Activated B cell treated with CpG ODN at 0.5 μM for 24 hours (primary cell): ENCODE results near the gene KHNYN. TPM values are rescaled to one million over a fixed set of nuclear protein-coding genes. Genes with fewer than 3 reads are reported as not detected.

Experiments used
- ATAC-seq: fragments of 200-7000 bp; cut with Tn5 transposase; one replicate; pipeline ENCODE4 v1.10.0; 2021; ENCODE audit warnings: low read depth, mild to moderate bottlenecking, moderate library complexity
- CTCF ChIA-PET: fragments of 350-600 bp; sonication (Branson Sonifier 250); formaldehyde crosslinking; loops from one replicate; lab custom pipeline; 2021; ENCODE audit warnings: antibody characterized with exemption; lab: Charles Lee
- POLR2A ChIA-PET: fragments of 350-600 bp; sonication (Branson Sonifier 250); formaldehyde crosslinking; loops from one replicate; lab custom pipeline; 2021; ENCODE audit warnings: antibody characterized with exemption; lab: Charles Lee
- DNase-seq: peaks from one replicate; pipeline ENCODE4 v3.0.0; 2022
- H3K27ac Mint-ChIP-seq: one replicate; pipeline ENCODE4 v1.8.0; 2020; ENCODE audit warnings: mixed read lengths
- H3K27me3 Mint-ChIP-seq: one replicate; pipeline ENCODE4 v1.8.0; 2021; ENCODE audit warnings: mixed read lengths
- H3K36me3 Mint-ChIP-seq: one replicate; pipeline ENCODE4 v1.8.0; 2021; ENCODE audit warnings: low read depth, mixed read lengths
- H3K4me1 Mint-ChIP-seq: one replicate; pipeline ENCODE4 v1.8.0; 2021; ENCODE audit warnings: mixed read lengths
- H3K4me3 Mint-ChIP-seq: one replicate; pipeline ENCODE4 v1.8.0; 2020; ENCODE audit warnings: mild to moderate bottlenecking, mixed read lengths
- H3K9me3 Mint-ChIP-seq: one replicate; pipeline ENCODE4 v1.8.0; 2020; ENCODE audit warnings: mixed read lengths
- intact Hi-C: fragments of 100-400 bp; cut with micrococcal nuclease; formaldehyde crosslinking; loops from one replicate; pipeline ENCODE4 v1.15.1; 2024
- total RNA-seq: library from RNA; stranded (reverse); gene quantifications from 2 replicates; pipeline ENCODE4 v1.2.3, GENCODE V29; 2022
- TF ChIP-seq, protein P1 (sequence below): fragments of 200-600 bp; IDR thresholded peaks from one replicate; pipeline ENCODE4 v1.8.0; 2022; ENCODE audit warnings: antibody characterized with exemption, mild to moderate bottlenecking

The KHNYN gene
- total RNA-seq, 1 donor from 2014 or later, result 130 TPM

- ChIA-PET CTCF (interaction anchor here (1.1 to 1.2 kb wide), 2 partner anchors 41 to 73 kb away, joined by 4 read pairs; no protein-coding TSS in a partner anchor), POLR2A (interaction anchor here (0.6 kb wide), 1 partner anchor 159 kb away, joined by 3 read pairs; no protein-coding TSS in a partner anchor)
- peaks cover 26% of the 10 kb centered on the region for H3K27me3 Mint-ChIP-seq
- intact Hi-C loops, result no loop called here
- no peak for ATAC-seq
- H3K9me3 Mint-ChIP-seq, result no peaks in the 10 kb centered on the region
- TF ChIP-seq, protein P1, sequence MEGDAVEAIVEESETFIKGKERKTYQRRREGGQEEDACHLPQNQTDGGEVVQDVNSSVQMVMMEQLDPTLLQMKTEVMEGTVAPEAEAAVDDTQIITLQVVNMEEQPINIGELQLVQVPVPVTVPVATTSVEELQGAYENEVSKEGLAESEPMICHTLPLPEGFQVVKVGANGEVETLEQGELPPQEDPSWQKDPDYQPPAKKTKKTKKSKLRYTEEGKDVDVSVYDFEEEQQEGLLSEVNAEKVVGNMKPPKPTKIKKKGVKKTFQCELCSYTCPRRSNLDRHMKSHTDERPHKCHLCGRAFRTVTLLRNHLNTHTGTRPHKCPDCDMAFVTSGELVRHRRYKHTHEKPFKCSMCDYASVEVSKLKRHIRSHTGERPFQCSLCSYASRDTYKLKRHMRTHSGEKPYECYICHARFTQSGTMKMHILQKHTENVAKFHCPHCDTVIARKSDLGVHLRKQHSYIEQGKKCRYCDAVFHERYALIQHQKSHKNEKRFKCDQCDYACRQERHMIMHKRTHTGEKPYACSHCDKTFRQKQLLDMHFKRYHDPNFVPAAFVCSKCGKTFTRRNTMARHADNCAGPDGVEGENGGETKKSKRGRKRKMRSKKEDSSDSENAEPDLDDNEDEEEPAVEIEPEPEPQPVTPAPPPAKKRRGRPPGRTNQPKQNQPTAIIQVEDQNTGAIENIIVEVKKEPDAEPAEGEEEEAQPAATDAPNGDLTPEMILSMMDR, result no peak
- no peak overlapping the region for H3K27ac Mint-ChIP-seq
- no peak overlapping the region for H3K4me3 Mint-ChIP-seq
- no peaks in the 10 kb centered on the region for H3K36me3 Mint-ChIP-seq
- no peak for DNase-seq
- H3K4me1 Mint-ChIP-seq, result no peaks in the 10 kb centered on the region
Observed at GRCh38 chr14:24406416-24406815, 23.3 kb upstream of the KHNYN start.

DNA sequence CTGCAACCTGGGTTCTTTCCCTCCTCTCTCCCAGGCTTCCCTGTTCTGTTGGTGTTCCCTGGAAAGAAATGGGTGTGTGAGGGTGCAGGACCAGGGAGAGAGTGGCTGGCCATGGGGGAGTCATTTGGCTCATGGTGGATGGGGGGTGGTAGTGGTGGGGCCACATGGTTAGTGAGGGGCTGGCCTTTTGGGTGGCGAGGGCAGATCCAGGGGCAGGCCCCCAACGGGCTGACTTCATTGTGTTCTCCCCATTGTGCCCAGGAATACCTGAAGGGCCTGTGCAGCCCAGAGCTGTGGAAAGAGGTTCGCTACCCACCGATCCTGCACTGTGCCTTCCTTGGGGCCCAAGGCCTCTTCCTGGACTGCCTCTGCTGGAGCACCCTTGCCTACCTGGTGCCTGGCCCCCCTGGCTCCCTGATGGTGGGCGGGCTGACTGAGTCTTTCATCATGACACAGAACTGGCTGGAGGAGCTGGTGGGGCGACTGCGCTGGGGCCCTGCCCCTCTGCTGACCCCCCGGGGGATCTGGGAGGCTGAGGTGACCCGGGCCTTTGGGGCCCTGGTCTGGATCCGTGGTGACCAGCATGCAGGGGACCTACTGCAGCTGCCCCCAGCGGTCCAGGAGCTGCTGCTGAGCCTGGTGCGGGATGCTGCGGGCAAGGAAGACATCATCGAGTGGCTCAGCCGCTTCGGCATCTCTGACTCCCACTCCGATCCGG is 22.0 kb upstream of the KHNYN start:
- ChIA-PET CTCF (interaction anchor here (0.8 to 2.0 kb wide), 3 partner anchors 18 to 74 kb away, joined by 4 to 5 read pairs (median 4); no protein-coding TSS in a partner anchor), POLR2A (interaction anchor here (0.8 kb wide), 1 partner anchor 7 kb away, joined by 3 read pairs; no protein-coding TSS in a partner anchor)
- Mint-ChIP-seq H3K9me3 (no peaks in the 10 kb centered on the region), H3K36me3 (no peaks in the 10 kb centered on the region), H3K4me3 (no peak overlapping the region), H3K27ac (no peak overlapping the region), H3K4me1 (no peaks in the 10 kb centered on the region), H3K27me3 (peaks cover 18% of the 10 kb centered on the region)
- intact Hi-C loops, result no loop called here
- TF ChIP-seq, protein P1, result no peak
- DNase-seq (no peak), ATAC-seq (no peak)

GRCh38 chr14:24408764-24409163 is 21.0 kb upstream of the KHNYN start:
- POLR2A ChIA-PET, result interaction anchor here (0.7 to 1.0 kb wide), 2 partner anchors 21 to 22 kb away, joined by 5 read pairs; partner anchors contain the start of genes CBLN3 and KHNYN
- CTCF ChIA-PET, result interaction anchor here (1.0 to 2.0 kb wide), 6 partner anchors 10 to 75 kb away, joined by 3 to 5 read pairs (median 4); partner anchors contain the start of gene RIPK3
- H3K36me3 Mint-ChIP-seq, result no peaks in the 10 kb centered on the region

DNA sequence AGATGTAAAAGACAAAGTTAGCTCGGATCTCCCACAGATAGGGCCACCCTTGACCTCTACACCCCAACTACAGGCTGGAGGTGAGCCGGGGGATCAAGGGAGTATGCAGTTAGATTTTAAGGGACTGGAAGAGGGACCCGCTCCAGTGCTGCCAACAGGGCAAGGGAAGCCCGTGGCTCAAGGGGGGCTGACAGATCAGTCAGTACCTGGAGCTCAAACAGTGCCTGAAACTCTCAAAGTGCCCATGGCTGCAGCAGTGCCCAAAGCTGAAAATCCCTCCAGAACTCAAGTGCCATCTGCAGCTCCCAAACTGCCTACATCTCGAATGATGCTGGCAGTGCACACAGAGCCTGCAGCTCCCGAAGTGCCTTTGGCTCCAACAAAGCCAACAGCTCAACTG is 20.6 kb upstream of the KHNYN start:
- no peak overlapping the region for H3K4me3 Mint-ChIP-seq
- TF ChIP-seq, protein P1, result no peak
- ChIA-PET CTCF (interaction anchor here (0.9 to 2.0 kb wide), 9 partner anchors 10 to 76 kb away, joined by 3 to 5 read pairs (median 3); partner anchors contain the start of gene RIPK3), POLR2A (interaction anchor here (0.5 to 1.0 kb wide), 3 partner anchors 21 to 41 kb away, joined by 3 to 5 read pairs (median 5); partner anchors contain the start of genes CBLN3 and KHNYN)
- H3K27me3 Mint-ChIP-seq, result peaks cover 10% of the 10 kb centered on the region
- ATAC-seq, result no peak
- no peaks in the 10 kb centered on the region for H3K9me3 Mint-ChIP-seq
- intact Hi-C loops, result no loop called here
- H3K27ac Mint-ChIP-seq, result no peak overlapping the region
- no peaks in the 10 kb centered on the region for H3K4me1 Mint-ChIP-seq
- no peaks in the 10 kb centered on the region for H3K36me3 Mint-ChIP-seq
- DNase-seq, result no peak

More at GRCh38 chr14:24408764-24409163, 21.0 kb upstream of the KHNYN start:
- DNase-seq (no peak), ATAC-seq (no peak)
- H3K27me3 Mint-ChIP-seq, result peaks cover 10% of the 10 kb centered on the region
- no peak overlapping the region for H3K4me3 Mint-ChIP-seq
- intact Hi-C loops, result no loop called here
- H3K27ac Mint-ChIP-seq, result no peak overlapping the region
- TF ChIP-seq, protein P1, result no peak
- H3K9me3 Mint-ChIP-seq, result no peaks in the 10 kb centered on the region
- H3K4me1 Mint-ChIP-seq, result no peaks in the 10 kb centered on the region

- Mint-ChIP-seq H3K4me1 (no peaks in the 10 kb centered on the region), H3K27ac (no peak overlapping the region), H3K4me3 (no peak overlapping the region), H3K9me3 (no peaks in the 10 kb centered on the region), H3K27me3 (peaks cover 13% of the 10 kb centered on the region), H3K36me3 (no peaks in the 10 kb centered on the region)
- TF ChIP-seq, protein P1, result no peak
- ChIA-PET POLR2A (interaction anchor here (1.0 kb wide), 1 partner anchor 43 kb away, joined by 3 read pairs; no protein-coding TSS in a partner anchor), CTCF (interaction anchor here (0.9 to 2.0 kb wide), 6 partner anchors 9 to 74 kb away, joined by 3 to 5 read pairs (median 4); no protein-coding TSS in a partner anchor)
- DNase-seq (no peak), ATAC-seq (no peak)
- intact Hi-C loops, result no loop called here
Observed at GRCh38 chr14:24409956-24410355, 19.8 kb upstream of the KHNYN start.
